Epithelial cell of esophagus (primary cell): ENCODE data around the gene SLC9A1.

Experiments used
- DNase-seq: peaks from one replicate; pipeline ENCODE4 v3.0.0; 2010; ENCODE audit warnings: low read depth
- H3K4me3 ChIP-seq: 2 replicates; pipeline ENCODE4 v1.5.1; 2011; ENCODE audit warnings: mild to moderate bottlenecking, low read length, control low read depth
- CTCF ChIP-seq: IDR thresholded peaks from 2 replicates; pipeline ENCODE4 v1.5.1; 2011; ENCODE audit warnings: low read depth, mild to moderate bottlenecking, low read length, control low read depth, inconsistent platforms; ENCODE audit not compliant: insufficient read depth; ENCODE audit errors: missing control alignments

The SLC9A1 gene

GRCh38 chr1:27116697-27117096 is 38.2 kb downstream of the SLC9A1 start:
- H3K4me3 ChIP-seq, result no peak overlapping the region
- peak; percentile 44 for DNase-seq
- no peak for TF ChIP-seq CTCF

- DNase-seq, result no peak
- H3K4me3 ChIP-seq, result no peak overlapping the region
- no peak for TF ChIP-seq CTCF
These were observed 38.7 kb downstream of the SLC9A1 start for GRCh38 chr1:27116232-27116631.

- no peak overlapping the region for H3K4me3 ChIP-seq
- DNase-seq, result no peak
- no peak for TF ChIP-seq CTCF
These were observed 40.4 kb downstream of the SLC9A1 start for GRCh38 chr1:27114546-27114945.

- no peak overlapping the region for H3K4me3 ChIP-seq
- no peak for DNase-seq
- no peak for TF ChIP-seq CTCF
These were observed 41.1 kb downstream of the SLC9A1 start for GRCh38 chr1:27113861-27114260.

- peak; percentile 100 for DNase-seq
- H3K4me3 ChIP-seq, result no peak overlapping the region
- peak; percentile 68 for TF ChIP-seq CTCF
These were observed 43.0 kb downstream of the SLC9A1 start for GRCh38 chr1:27111626-27112573.

GRCh38 chr1:27109103-27109822 is 45.7 kb downstream of the SLC9A1 start:
- TF ChIP-seq CTCF, result peak; percentile 7
- DNase-seq, result peak; percentile 43
- no peak overlapping the region for H3K4me3 ChIP-seq
